Measurements from ENCODE around the gene FBXL13. TPM values are rescaled to one million over a fixed set of nuclear protein-coding genes. Genes with fewer than 3 reads are reported as not detected.
"Not testable (repeated sequence)": the region's sequence is repeated elsewhere in the genome, so short reads cannot be mapped to it uniquely, and the experiment has no call there.

Gene FBXL13
- total RNA-seq, 2 donors from 2014 or later, result 0.95 to 2.5 TPM

- TF ChIP-seq CTCF (IDR thresholded peaks at IDR 0.05), result peak; percentile 17
- Histone ChIP-seq H3K9me3 (no peaks in the 10 kb centered on the region), H3K27ac (no peak overlapping the region), H3K4me3 (no peak overlapping the region), H3K27me3 (replicated peaks; ENCODE audit: insufficient read depth) (no peaks in the 10 kb centered on the region), H3K4me1 (ENCODE audit: control insufficient read depth in 1 of 2, low read depth in 2 of 2) (no peaks in the 10 kb centered on the region), H3K36me3 (peaks cover 10% of the 10 kb centered on the region)
- ATAC-seq (ENCODE audit: insufficient number of reproducible peaks, low FRiP score, low read depth) (no peak), DNase-seq (ENCODE audit: low spot score) (no peak)
These were observed 19.5 kb upstream of the FBXL13 start for GRCh38 chr7:103094102-103094501.

GRCh38 chr7:103093429-103093828 is 18.8 kb upstream of the FBXL13 start:
- Histone ChIP-seq H3K4me1 (ENCODE audit: control insufficient read depth in 1 of 2, low read depth in 2 of 2) (no peaks in the 10 kb centered on the region), H3K27ac (no peak overlapping the region), H3K9me3 (no peaks in the 10 kb centered on the region), H3K4me3 (no peak overlapping the region), H3K27me3 (replicated peaks; ENCODE audit: insufficient read depth) (no peaks in the 10 kb centered on the region), H3K36me3 (peaks cover 10% of the 10 kb centered on the region)
- ATAC-seq (ENCODE audit: insufficient number of reproducible peaks, low FRiP score, low read depth) (no peak), DNase-seq (ENCODE audit: low spot score) (no peak)
- no peak for TF ChIP-seq CTCF (IDR thresholded peaks at IDR 0.05)

GRCh38 chr7:103092321-103092720 is 17.7 kb upstream of the FBXL13 start:
- H3K27me3 ChIP-seq (replicated peaks; ENCODE audit: insufficient read depth); H3K4me3 ChIP-seq; DNase-seq (ENCODE audit: low spot score); H3K27ac ChIP-seq; H3K9me3 ChIP-seq; ATAC-seq (ENCODE audit: insufficient number of reproducible peaks, low FRiP score, low read depth); H3K4me1 ChIP-seq (ENCODE audit: control insufficient read depth in 1 of 2, low read depth in 2 of 2): not testable (repeated sequence)
- peaks cover 10% of the 10 kb centered on the region for H3K36me3 ChIP-seq

- no peaks in the 10 kb centered on the region for H3K9me3 ChIP-seq
- H3K27me3 ChIP-seq (replicated peaks; ENCODE audit: insufficient read depth), result no peaks in the 10 kb centered on the region
- no peak overlapping the region for H3K4me3 ChIP-seq
- no peak for DNase-seq (ENCODE audit: low spot score)
- no peaks in the 10 kb centered on the region for H3K4me1 ChIP-seq (ENCODE audit: control insufficient read depth in 1 of 2, low read depth in 2 of 2)
- no peaks in the 10 kb centered on the region for H3K36me3 ChIP-seq
- no peak overlapping the region for H3K27ac ChIP-seq
- no peak for TF ChIP-seq CTCF (IDR thresholded peaks at IDR 0.05)
- ATAC-seq (ENCODE audit: insufficient number of reproducible peaks, low FRiP score, low read depth), result no peak
These were observed 8.6 kb upstream of the FBXL13 start for GRCh38 chr7:103083210-103083609.

GRCh38 chr7:103082497-103082896 is 7.9 kb upstream of the FBXL13 start:
- Histone ChIP-seq H3K27ac (no peak overlapping the region), H3K27me3 (replicated peaks; ENCODE audit: insufficient read depth) (no peaks in the 10 kb centered on the region), H3K4me3 (no peak overlapping the region), H3K4me1 (ENCODE audit: control insufficient read depth in 1 of 2, low read depth in 2 of 2) (no peaks in the 10 kb centered on the region), H3K9me3 (no peaks in the 10 kb centered on the region), H3K36me3 (no peaks in the 10 kb centered on the region)
- TF ChIP-seq CTCF (IDR thresholded peaks at IDR 0.05), result no peak
- DNase-seq (ENCODE audit: low spot score), result no peak
- no peak for ATAC-seq (ENCODE audit: insufficient number of reproducible peaks, low FRiP score, low read depth)

DNA sequence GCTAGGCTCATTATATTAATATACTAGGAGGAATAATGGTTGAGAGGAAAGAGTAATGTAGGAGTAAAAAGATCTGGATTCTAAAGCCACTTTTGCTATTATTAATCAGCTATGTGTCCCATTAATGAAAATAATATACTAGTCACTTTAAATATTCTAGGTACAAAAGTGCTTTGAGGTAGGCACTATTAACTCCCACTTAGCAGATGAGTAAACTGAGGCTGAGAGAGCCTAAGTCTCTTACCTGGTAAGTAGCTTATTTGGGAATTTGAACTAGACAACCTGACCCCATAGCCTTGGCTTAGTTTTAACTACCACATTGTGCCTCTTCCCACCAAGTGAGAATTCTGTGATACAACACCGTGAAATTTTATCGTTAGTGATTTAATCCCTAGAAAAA is 6.3 kb upstream of the FBXL13 start:
- H3K4me1 ChIP-seq (ENCODE audit: control insufficient read depth in 1 of 2, low read depth in 2 of 2), result peaks cover 10 to 11% of the 10 kb centered on the region in 2 donors
- no peaks in the 10 kb centered on the region for H3K9me3 ChIP-seq
- ATAC-seq (ENCODE audit: insufficient number of reproducible peaks, low FRiP score, low read depth) (no peak), DNase-seq (ENCODE audit: low spot score) (no peak)
- no peak overlapping the region for H3K27ac ChIP-seq
- H3K36me3 ChIP-seq, result no peaks in the 10 kb centered on the region
- no peak overlapping the region for H3K4me3 ChIP-seq
- no peaks in the 10 kb centered on the region for H3K27me3 ChIP-seq (replicated peaks; ENCODE audit: insufficient read depth)
- TF ChIP-seq CTCF (IDR thresholded peaks at IDR 0.05), result no peak

Data from thoracic aorta (tissue), 2 donors.